Measurements from ENCODE around the gene SIK2.
"Not testable (repeated sequence)": the region's sequence is repeated elsewhere in the genome, so short reads cannot be mapped to it uniquely, and the experiment has no call there.

Gene SIK2

GRCh38 chr11:111645657-111646316 is 43.5 kb downstream of the SIK2 start:
- Histone ChIP-seq H3K27ac (replicated peaks) (no peak overlapping the region), H3K27me3 (ENCODE audit: insufficient read depth, poor library complexity, severe bottlenecking) (no peaks in the 10 kb centered on the region), H3K4me3 (replicated peaks; ENCODE audit: insufficient read depth, low read length) (no peak overlapping the region)
- DNase-seq (ENCODE audit: low read depth in 1 of 2, low spot score in 1 of 2) = no peak
- TF ChIP-seq CTCF (IDR thresholded peaks at IDR 0.05; ENCODE audit: insufficient read depth, low read length) (no peak), SPI1 (IDR thresholded peaks at IDR 0.05; ENCODE audit: borderline replicate concordance, low read depth) (peak; percentile 52), GABPA (IDR thresholded peaks at IDR 0.05; ENCODE audit: low read depth) (no peak), POLR2AphosphoS5 (IDR thresholded peaks at IDR 0.05; ENCODE audit: low read depth) (no peak)

- not testable (repeated sequence) for H3K4me3 ChIP-seq (replicated peaks; ENCODE audit: insufficient read depth, low read length); H3K27me3 ChIP-seq (ENCODE audit: insufficient read depth, poor library complexity, severe bottlenecking); DNase-seq (ENCODE audit: low read depth in 1 of 2, low spot score in 1 of 2); H3K27ac ChIP-seq (replicated peaks)
Observed at GRCh38 chr11:111651336-111651735, 49.1 kb downstream of the SIK2 start.

GRCh38 chr11:111652184-111652583 is 49.9 kb downstream of the SIK2 start:
- TF ChIP-seq SPI1 (IDR thresholded peaks at IDR 0.05; ENCODE audit: borderline replicate concordance, low read depth) = no peak
- no peak for TF ChIP-seq CTCF (IDR thresholded peaks at IDR 0.05; ENCODE audit: insufficient read depth, low read length)
- TF ChIP-seq POLR2AphosphoS5 (IDR thresholded peaks at IDR 0.05; ENCODE audit: low read depth) = no peak
- no peak for TF ChIP-seq REST (IDR thresholded peaks at IDR 0.05; ENCODE audit: insufficient replicate concordance, low read depth)
- TF ChIP-seq GABPA (IDR thresholded peaks at IDR 0.05; ENCODE audit: low read depth) = no peak
- Histone ChIP-seq H3K27me3 (ENCODE audit: insufficient read depth, poor library complexity, severe bottlenecking) (no peaks in the 10 kb centered on the region), H3K27ac (replicated peaks) (no peak overlapping the region), H3K4me3 (replicated peaks; ENCODE audit: insufficient read depth, low read length) (no peak overlapping the region)
- no peak for DNase-seq (ENCODE audit: low read depth in 1 of 2, low spot score in 1 of 2)

GRCh38 chr11:111654601-111655000 is 52.4 kb downstream of the SIK2 start:
- no peak overlapping the region for H3K27ac ChIP-seq (replicated peaks)
- no peak overlapping the region for H3K4me3 ChIP-seq (replicated peaks; ENCODE audit: insufficient read depth, low read length)
- no peaks in the 10 kb centered on the region for H3K27me3 ChIP-seq (ENCODE audit: insufficient read depth, poor library complexity, severe bottlenecking)
- no peak for DNase-seq (ENCODE audit: low read depth in 1 of 2, low spot score in 1 of 2)
- TF ChIP-seq POLR2AphosphoS5 (IDR thresholded peaks at IDR 0.05; ENCODE audit: low read depth) (no peak), SPI1 (IDR thresholded peaks at IDR 0.05; ENCODE audit: borderline replicate concordance, low read depth) (no peak), REST (IDR thresholded peaks at IDR 0.05; ENCODE audit: insufficient replicate concordance, low read depth) (no peak), GABPA (IDR thresholded peaks at IDR 0.05; ENCODE audit: low read depth) (no peak), CTCF (IDR thresholded peaks at IDR 0.05; ENCODE audit: insufficient read depth, low read length) (no peak)
